ENCODE results near the gene SRSF3.

GRCh38 chr6:36581716-36582115 lies 12.4 kb upstream of the SRSF3 start:
- TF ChIP-seq CTCF (conservative IDR thresholded peaks at IDR 0.05; ENCODE audit: low read length) (no peak), EZH2phosphoT487 (IDR thresholded peaks at IDR 0.05; ENCODE audit: borderline replicate concordance, low read depth, low read length) (no peak)

Data from OCI-LY7 (cell line).